Endometrial microvascular endothelial cells (primary cell): ENCODE measurements around the gene BCL6. TPM values are rescaled to one million over a fixed set of nuclear protein-coding genes. Genes with fewer than 3 reads are reported as not detected.

Experiments
- in situ Hi-C: cut with HindIII; loops from 2 replicates; pipeline ENCODE4 v1.10.0; 2017; ENCODE audit warnings: low sequenced_read_pairs, low pct_unique_long_range_greater_than_20kb; ENCODE audit errors: inconsistent ontology term
- total RNA-seq: library from RNA; depleted of rRNA; stranded (reverse); fragments of >200 nt; gene quantifications from one replicate; pipeline ENCODE4 v1.2.3, GENCODE V29; 2015; ENCODE audit errors: inconsistent ontology term

BCL6 gene
- total RNA-seq, 1 donor from 2014 or later: 8.3 TPM

- in situ Hi-C loops: loop anchor here (25.0 kb wide), 1 partner anchor 483 kb away; no protein-coding TSS in a partner anchor
Observed at GRCh38 chr3:187695449-187695848, 49.8 kb downstream of the BCL6 start.

- in situ Hi-C loops: loop anchor here (25.0 kb wide), 1 partner anchor 482 kb away; no protein-coding TSS in a partner anchor
Observed at GRCh38 chr3:187694801-187695200, 50.5 kb downstream of the BCL6 start.

GRCh38 chr3:187693431-187693830 lies 51.8 kb downstream of the BCL6 start:
- in situ Hi-C loops: loop anchor here (25.0 kb wide), 1 partner anchor 481 kb away; no protein-coding TSS in a partner anchor

- in situ Hi-C loops: loop anchor here (10.0 to 25.0 kb wide), 2 partner anchors 375 to 478 kb away; no protein-coding TSS in a partner anchor
Observed at GRCh38 chr3:187689984-187690383, 55.3 kb downstream of the BCL6 start.

- in situ Hi-C loops: loop anchor here (10.0 to 25.0 kb wide), 2 partner anchors 372 to 474 kb away; no protein-coding TSS in a partner anchor
Observed at GRCh38 chr3:187686621-187687273, 58.5 kb downstream of the BCL6 start.

GRCh38 chr3:187685948-187686347 lies 59.3 kb downstream of the BCL6 start:
- in situ Hi-C loops: loop anchor here (10.0 to 25.0 kb wide), 2 partner anchors 371 to 474 kb away; no protein-coding TSS in a partner anchor

- in situ Hi-C loops: loop anchor here (10.0 to 25.0 kb wide), 2 partner anchors 370 to 473 kb away; no protein-coding TSS in a partner anchor
Observed at GRCh38 chr3:187684880-187685279, 60.4 kb downstream of the BCL6 start.

- in situ Hi-C loops: loop anchor here (10.0 to 25.0 kb wide), 2 partner anchors 370 to 472 kb away; no protein-coding TSS in a partner anchor
Observed at GRCh38 chr3:187684444-187684843, 60.8 kb downstream of the BCL6 start.

GRCh38 chr3:187681756-187682155 lies 63.5 kb downstream of the BCL6 start:
- in situ Hi-C loops: loop anchor here (10.0 to 25.0 kb wide), 2 partner anchors 367 to 469 kb away; no protein-coding TSS in a partner anchor

- in situ Hi-C loops: loop anchor here (10.0 to 25.0 kb wide), 2 partner anchors 365 to 468 kb away; no protein-coding TSS in a partner anchor
Observed at GRCh38 chr3:187679638-187680396, 65.5 kb downstream of the BCL6 start.

- in situ Hi-C loops: loop anchor here (25.0 kb wide), 1 partner anchor 466 kb away; no protein-coding TSS in a partner anchor
Observed at GRCh38 chr3:187678726-187679268, 66.5 kb downstream of the BCL6 start.

- in situ Hi-C loops: loop anchor here (25.0 kb wide), 1 partner anchor 465 kb away; no protein-coding TSS in a partner anchor
Observed at GRCh38 chr3:187677604-187678003, 67.7 kb downstream of the BCL6 start.

- in situ Hi-C loops: no loop called here
Observed at GRCh38 chr3:187673012-187673411, 72.3 kb downstream of the BCL6 start.

Other genes with a start within 250 kb of the BCL6 start
- not detected for gene SST, start 75.1 kb downstream of the BCL6 start, total RNA-seq
- gene RTP2, start 42.9 kb downstream of the BCL6 start, total RNA-seq: not detected